Measurements from ENCODE around the gene SRP14. TPM values are rescaled to one million over a fixed set of nuclear protein-coding genes. Genes with fewer than 3 reads are reported as not detected.

The SRP14 gene
- total RNA-seq, 2 experiments from 2014 or later, result 195 to 206 TPM

DNA sequence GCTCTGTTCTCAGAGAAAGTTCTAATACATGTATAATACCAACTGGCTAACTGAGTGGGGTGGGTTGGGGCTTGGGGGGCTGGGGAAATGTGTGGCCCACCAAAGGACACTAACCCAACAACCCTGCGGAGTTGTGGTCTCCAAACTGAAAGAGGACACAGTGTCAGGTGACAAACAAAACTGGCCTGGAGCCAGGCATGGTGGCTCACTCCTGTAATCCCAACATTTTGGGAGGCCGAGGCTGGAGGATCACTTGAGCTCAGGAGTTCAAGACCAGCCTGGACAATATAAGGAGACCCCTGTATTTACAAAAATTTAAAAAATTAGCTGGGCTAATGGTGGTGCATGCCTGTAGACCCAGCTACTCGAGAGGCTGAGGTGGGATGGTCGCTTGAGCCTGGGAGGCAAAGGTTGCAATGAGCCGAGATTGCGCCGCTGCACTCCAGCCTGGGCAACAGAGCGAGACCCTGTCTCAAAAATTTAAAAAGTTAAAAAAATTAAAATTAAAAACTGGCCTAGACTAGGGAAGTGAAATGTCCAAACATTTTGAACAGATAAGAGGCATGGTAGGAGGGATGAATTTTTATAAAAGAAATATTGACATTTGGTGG, 31.7 kb upstream of the SRP14 start:
- POLR2A ChIA-PET, result no interaction called here
- CTCF ChIA-PET, result interaction anchor here (0.8 to 1.1 kb wide), 2 partner anchors 9 to 36 kb away, joined by 3 to 4 read pairs; no protein-coding TSS in a partner anchor

GRCh38 chr15:40070166-40070557, 31.2 kb upstream of the SRP14 start:
- ChIA-PET POLR2A (no interaction called here), CTCF (interaction anchor here (0.8 to 1.1 kb wide), 2 partner anchors 8 to 36 kb away, joined by 3 to 4 read pairs; no protein-coding TSS in a partner anchor)

GRCh38 chr15:40069178-40070165, 30.5 kb upstream of the SRP14 start:
- CTCF ChIA-PET, result interaction anchor here (0.8 to 1.1 kb wide), 2 partner anchors 7 to 37 kb away, joined by 3 to 4 read pairs; no protein-coding TSS in a partner anchor
- POLR2A ChIA-PET, result no interaction called here

- POLR2A ChIA-PET, result no interaction called here
- CTCF ChIA-PET, result interaction anchor here (0.7 to 1.8 kb wide), 2 partner anchors 37 to 207 kb away, joined by 4 to 8 read pairs; no protein-coding TSS in a partner anchor
Observed at GRCh38 chr15:40067921-40068624, 29.1 kb upstream of the SRP14 start.

- ChIA-PET CTCF (interaction anchor here (0.6 to 1.8 kb wide), 3 partner anchors 208 to 827 kb away, joined by 3 to 8 read pairs (median 4); no protein-coding TSS in a partner anchor), POLR2A (no interaction called here)
Observed at GRCh38 chr15:40066589-40066988, 27.6 kb upstream of the SRP14 start.

- ChIA-PET POLR2A (no interaction called here), CTCF (no interaction called here)
Observed at GRCh38 chr15:40065166-40065565, 26.2 kb upstream of the SRP14 start.

DNA sequence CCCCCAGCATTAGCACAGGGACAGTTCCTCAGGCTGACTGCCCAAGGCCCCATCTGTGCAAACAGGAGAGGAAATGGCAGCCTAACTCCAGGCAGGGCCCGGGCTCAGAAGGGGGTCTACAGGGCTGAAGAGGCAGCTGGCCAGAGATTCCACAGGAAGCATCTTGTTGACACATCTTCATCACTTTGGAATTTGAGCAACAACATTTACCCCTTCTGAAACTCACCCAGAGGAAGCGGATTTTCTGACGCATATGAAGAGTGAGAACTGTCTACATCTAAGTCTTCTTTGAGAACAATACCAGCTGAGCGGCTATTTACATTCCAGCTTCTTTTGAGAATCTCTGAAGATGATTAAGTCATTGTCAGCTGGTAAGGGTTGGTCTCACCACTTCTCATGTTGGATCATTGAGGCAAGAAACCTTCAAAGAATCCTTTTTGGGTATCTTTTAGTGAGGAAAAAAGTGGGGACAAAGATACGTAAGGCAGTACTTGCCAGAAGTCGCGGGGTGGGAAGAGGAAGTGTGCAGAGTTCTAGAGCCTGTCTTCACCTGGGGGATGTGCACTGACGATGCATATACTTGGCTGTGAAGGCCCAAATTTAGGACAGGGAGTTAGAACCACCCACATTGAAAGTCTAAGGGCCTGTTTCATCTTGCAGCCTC, 25.4 kb upstream of the SRP14 start:
- ChIA-PET POLR2A (no interaction called here), CTCF (interaction anchor here (5.7 kb wide), 1 partner anchor 41 kb away, joined by 31 read pairs; no protein-coding TSS in a partner anchor)

- ChIA-PET CTCF (interaction anchor here (1.3 to 5.7 kb wide), 3 partner anchors 16 to 41 kb away, joined by 3 to 31 read pairs (median 16); no protein-coding TSS in a partner anchor), POLR2A (no interaction called here)
Observed at GRCh38 chr15:40063563-40064011, 24.6 kb upstream of the SRP14 start.

DNA sequence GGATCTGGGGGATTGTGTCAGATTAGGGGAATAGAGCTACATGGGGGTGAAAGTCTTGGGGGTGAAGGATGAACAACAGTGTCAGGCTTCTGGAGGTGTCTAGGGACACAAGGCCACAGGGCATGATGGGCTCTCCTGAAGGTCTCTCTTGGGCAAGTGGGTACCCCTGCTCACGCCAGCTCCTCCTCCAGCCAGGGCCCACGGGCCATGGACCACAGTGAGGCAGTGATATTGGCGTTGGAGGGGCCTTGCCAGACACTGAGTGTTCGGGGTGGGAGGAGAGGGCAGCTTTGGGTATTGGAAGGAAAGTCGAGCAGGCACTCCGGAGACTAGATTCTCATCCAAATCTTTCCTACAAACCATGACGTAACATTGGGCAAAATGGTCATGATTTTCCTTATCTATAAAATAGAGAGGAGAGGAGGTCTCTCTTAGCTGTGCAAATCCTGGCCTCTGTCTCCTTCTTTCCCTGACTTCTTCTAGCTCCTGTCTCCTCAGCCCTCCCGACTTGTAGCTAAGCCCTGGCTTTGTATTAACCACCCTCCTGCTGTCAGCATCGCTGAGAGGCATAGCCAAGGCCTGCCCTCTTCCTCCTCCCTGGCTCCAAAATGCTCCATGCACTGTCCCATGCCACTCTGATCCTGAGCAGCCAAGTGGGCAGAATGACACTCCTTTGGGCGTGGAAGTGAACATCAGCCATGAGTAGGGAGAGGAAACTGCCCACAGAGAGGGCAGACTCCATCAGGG, 24.0 kb upstream of the SRP14 start:
- POLR2A ChIA-PET, result interaction anchor here (1.9 kb wide), 1 partner anchor 16 kb away, joined by 11 read pairs; no protein-coding TSS in a partner anchor
- CTCF ChIA-PET, result interaction anchor here (1.2 to 5.7 kb wide), 4 partner anchors 15 to 42 kb away, joined by 3 to 31 read pairs (median 10); no protein-coding TSS in a partner anchor

GRCh38 chr15:40061212-40061901, 22.4 kb upstream of the SRP14 start:
- POLR2A ChIA-PET, result interaction anchor here (0.6 to 1.9 kb wide), 3 partner anchors 12 to 43 kb away, joined by 3 to 11 read pairs (median 4); no protein-coding TSS in a partner anchor
- CTCF ChIA-PET, result interaction anchor here (0.8 to 5.7 kb wide), 9 partner anchors 9 to 46 kb away, joined by 3 to 31 read pairs (median 4); no protein-coding TSS in a partner anchor

DNA sequence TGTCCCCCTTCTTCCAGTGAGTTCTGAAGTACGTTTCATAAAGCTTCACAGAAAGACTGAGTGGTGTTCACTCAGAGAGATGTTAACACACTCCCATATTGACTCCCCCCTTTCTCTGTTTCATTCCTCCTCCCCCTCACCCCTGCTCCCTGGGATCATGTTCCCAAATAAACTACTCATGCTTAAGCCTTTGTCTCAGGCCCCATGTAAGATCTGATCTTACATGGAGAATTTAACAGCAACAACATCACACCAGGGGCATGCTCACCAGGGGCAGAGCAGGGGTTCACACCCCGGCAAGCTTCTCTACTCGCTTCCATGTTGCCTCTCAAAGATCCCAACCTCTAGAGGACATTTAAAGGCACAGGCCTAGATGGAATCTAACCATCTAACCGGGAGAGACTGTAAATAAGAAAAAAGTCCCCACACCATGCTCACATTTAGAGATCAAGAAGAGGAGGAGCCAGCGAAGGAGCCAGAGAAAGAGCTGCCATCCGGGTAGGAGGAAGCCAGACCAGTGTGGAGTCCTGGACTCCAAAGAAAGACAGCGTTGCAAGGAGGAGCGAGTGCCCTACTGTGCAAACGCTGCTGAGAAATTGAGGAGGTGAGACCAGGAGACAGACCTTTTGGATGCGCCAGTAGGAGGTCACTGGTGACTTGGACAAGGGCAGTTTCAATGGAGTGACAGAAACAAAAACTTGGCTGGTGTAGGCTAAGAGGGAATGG, 21.4 kb upstream of the SRP14 start:
- ChIA-PET POLR2A (interaction anchor here (1.1 kb wide), 2 partner anchors 13 to 44 kb away, joined by 4 to 5 read pairs; no protein-coding TSS in a partner anchor), CTCF (interaction anchor here (1.8 to 5.7 kb wide), 3 partner anchors 8 to 45 kb away, joined by 4 to 31 read pairs (median 7); no protein-coding TSS in a partner anchor)

GRCh38 chr15:40059821-40060220, 20.8 kb upstream of the SRP14 start:
- ChIA-PET POLR2A (interaction anchor here (1.1 kb wide), 1 partner anchor 12 kb away, joined by 5 read pairs; no protein-coding TSS in a partner anchor), CTCF (interaction anchor here (0.6 to 5.7 kb wide), 6 partner anchors 7 to 215 kb away, joined by 3 to 31 read pairs (median 6); no protein-coding TSS in a partner anchor)

- CTCF ChIA-PET, result interaction anchor here (1.2 to 2.0 kb wide), 2 partner anchors 11 to 216 kb away, joined by 4 to 11 read pairs; no protein-coding TSS in a partner anchor
- POLR2A ChIA-PET, result interaction anchor here (0.8 kb wide), 1 partner anchor 48 kb away, joined by 8 read pairs; no protein-coding TSS in a partner anchor
Observed at GRCh38 chr15:40058476-40059140, 19.6 kb upstream of the SRP14 start.

DNA sequence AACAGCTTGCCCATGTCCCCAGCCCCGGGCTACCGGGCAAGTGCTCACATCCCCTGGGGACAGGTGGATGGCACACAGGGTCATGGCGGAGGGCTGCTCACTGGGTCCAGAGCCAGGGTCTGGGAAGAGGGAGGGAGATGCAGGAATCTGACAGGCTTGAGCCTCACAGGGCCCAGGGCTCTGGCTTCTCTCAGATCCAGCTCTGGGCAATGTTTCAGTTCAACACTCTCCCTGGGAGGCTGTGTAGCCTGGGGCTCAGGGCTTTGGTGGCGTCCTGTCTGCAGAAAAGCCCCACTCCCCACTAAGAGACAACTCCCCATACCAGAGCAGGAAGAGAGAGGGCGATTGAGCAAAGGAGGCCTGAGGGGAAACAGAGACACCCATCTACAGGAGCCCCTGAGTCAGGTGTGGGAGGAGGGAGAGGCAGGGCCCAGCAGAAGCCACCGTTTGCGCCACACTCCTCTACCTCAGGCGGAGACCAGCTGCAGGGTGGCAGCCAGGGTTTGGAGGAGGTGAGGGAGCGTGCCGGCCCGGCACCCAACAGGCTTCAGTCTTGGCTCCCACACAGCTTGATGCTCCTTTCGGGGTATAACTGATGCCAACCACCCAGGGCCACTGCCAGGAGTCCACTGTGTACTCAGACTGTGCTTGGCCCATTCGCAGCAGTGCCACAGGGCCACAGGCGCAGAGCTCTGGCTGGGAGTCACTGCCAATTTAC, 16.8 kb upstream of the SRP14 start:
- ChIA-PET CTCF (interaction anchor here (0.8 to 2.1 kb wide), 7 partner anchors 9 to 219 kb away, joined by 3 to 10 read pairs (median 4); no protein-coding TSS in a partner anchor), POLR2A (interaction anchor here (0.7 kb wide), 1 partner anchor 8 kb away, joined by 3 read pairs; no protein-coding TSS in a partner anchor)
